HG03354 (cell line): ENCODE results near the gene ARHGEF37.
A peak's percentile ranks its signal among the peaks of the same experiment; 100 is the strongest.
"Not testable (repeated sequence)": the region's sequence is repeated elsewhere in the genome, so short reads cannot be mapped to it uniquely, and the experiment has no call there.

Source experiments
- ATAC-seq: cut with Tn5 transposase; IDR thresholded peaks from one replicate; pipeline ENCODE4 v1.9.1; 2021; ENCODE audit warnings: mild to moderate bottlenecking; ENCODE audit not compliant: unreplicated experiment, poor library complexity, severe bottlenecking

Gene ARHGEF37

DNA sequence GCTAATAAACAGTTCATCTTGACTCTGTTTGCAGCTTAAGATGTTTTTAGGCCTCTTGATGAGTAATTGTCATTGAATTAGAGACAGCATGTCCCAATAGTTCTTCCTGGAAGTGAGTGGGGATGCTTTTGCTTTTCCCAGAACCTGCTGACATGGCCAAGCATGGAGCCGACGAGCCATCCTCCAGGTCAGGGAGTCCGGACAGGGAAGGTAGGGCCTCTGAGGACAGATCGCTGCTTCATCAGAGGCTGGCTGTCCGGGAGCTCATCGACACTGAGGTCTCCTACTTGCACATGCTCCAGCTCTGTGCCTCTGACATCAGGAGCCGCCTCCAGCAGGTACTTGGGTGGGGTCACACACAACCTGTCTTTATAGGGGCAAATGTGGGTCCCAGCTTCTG, 16.3 kb downstream of the ARHGEF37 start:
- ATAC-seq, result no peak

- ATAC-seq, result not testable (repeated sequence)
These were observed 16.9 kb downstream of the ARHGEF37 start for GRCh38 chr5:149598234-149598633.

DNA sequence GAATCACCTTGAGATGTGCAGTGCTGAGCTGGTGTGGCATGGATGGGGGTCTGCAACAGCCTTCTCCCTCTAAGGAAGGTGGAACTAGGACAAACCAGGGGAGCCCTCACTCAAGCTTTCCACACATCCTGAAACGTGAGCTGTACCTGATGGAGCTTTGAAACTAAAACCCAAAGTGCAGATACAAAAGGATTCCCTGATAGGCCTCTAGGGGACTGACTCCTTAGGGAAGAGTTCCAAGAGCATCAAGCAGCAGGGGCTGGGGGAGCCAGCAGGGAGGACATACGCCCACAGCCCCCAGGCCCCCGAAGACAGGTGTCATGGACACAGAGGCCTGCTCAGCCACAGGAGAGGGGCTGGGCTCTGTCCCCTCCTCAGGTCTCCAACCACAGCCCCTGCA, 17.7 kb downstream of the ARHGEF37 start:
- ATAC-seq, result no peak

- ATAC-seq, result no peak
These were observed 18.1 kb downstream of the ARHGEF37 start for GRCh38 chr5:149599375-149599774.

GRCh38 chr5:149600932-149601331, 19.6 kb downstream of the ARHGEF37 start:
- no peak for ATAC-seq

GRCh38 chr5:149603210-149603609, 21.9 kb downstream of the ARHGEF37 start:
- no peak for ATAC-seq

- ATAC-seq, result no peak
These were observed 22.6 kb downstream of the ARHGEF37 start for GRCh38 chr5:149603920-149604319.

DNA sequence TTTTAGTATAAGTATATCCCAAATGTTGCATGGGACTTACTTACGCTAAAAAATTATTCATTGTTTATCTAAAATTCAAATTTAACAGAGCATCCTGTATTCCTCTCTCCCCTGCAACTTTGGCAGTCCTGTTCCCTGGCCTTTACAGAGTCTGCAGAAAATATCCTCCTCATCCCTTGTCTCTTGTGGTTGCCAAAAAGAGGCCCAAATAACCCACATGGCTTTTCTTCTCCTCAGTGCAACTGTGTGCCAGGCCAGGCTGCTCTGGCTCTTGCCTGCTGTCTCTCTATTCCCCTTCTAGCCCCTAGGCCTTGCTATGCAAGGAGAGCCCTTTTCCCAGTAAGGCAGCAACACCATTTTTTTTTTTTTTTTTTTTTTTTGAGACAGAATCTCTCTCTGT, 23.0 kb downstream of the ARHGEF37 start:
- ATAC-seq, result no peak

- ATAC-seq, result no peak
These were observed 24.2 kb downstream of the ARHGEF37 start for GRCh38 chr5:149605354-149605997.

DNA sequence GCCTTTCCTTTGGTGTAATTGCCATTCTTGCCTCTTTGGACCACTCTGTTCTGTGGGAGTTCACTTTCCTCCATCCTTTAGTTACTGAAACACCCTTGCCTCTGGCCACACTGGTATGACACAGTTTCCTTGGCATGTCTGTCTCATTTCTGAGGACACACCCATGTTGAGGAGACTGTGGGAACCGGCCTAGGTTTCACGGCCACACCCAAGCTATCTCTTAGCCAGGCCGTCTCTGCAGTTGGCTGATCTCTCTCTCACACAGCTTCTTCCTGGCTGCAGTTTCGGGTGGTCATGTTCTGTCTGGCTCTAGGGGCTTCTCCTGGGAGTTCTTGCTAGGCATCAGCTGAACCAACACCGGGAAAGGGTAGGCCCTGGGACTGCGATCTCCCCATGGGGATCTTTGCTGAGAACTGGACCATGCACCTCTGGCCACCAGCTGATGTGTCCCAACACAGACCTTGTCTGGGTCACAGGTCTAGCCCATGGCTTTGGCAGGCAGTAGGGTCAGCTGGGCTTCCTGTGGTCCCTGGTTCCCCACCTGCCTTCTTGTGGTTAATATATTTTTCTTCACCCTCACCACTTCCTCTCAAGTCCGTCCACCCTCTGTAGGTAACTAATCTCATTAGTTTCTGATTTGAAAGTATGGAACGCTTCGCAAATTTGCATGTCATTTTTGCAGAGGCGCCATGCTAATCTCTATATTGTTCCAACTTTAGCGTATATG, 24.9 kb downstream of the ARHGEF37 start:
- peak; percentile 95 for ATAC-seq

DNA sequence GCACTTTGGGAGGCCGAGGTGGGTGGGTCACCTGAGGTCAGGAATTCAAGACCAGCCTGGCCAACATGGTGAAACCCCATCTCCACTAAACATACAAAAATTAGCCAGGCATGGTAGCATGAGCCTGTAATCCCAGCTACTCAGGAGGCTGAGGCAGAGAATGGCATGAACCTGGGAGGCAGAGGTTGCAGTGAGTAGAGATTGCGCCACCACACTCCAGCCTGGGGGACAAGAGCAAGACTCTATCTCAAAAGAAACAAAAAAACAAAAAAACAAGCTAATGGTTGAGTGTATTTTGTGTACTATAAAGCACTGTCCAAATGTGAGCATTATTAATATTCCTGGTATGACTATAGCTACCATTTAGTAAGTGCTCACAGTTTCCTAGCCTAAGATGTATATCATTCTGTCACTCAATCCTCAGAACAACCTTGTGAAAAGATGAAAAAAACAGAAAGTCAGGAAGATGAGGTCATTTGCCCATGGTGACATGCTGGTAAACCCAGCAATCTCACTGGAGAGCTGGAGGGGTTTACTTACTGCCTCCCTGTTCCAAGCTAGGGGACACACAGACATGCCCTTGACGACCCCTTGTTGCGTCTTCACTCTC, 27.7 kb downstream of the ARHGEF37 start:
- ATAC-seq, result no peak

DNA sequence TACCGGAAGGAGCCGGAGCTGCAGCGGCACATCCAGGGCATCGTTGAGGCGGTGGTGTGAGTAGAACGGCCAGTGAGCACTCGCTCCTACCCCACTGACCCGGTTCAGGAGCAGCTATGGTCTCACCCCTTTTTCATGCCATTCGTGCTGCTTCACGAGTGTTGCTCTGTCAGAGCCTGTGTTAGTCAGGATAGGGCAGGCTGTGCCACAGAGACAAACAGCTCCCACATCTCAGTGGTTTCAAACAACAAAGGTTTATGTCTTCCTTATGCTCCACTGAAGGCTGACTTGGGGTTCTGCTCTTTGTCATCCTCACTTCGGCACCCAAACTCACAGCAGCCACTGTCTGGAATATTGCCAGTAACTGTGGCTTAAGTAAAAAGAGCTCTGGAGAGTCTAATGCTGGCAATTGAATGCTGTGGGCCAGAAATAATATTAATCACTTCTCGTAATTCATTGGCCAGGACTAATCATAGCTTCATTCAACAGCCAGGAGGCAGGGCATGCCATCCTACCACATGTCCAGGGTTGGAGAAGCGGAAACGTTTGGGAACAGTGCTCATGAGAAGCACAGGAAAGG, 28.4 kb downstream of the ARHGEF37 start:
- no peak for ATAC-seq

GRCh38 chr5:149610589-149611255, 29.4 kb downstream of the ARHGEF37 start:
- no peak for ATAC-seq

- no peak for ATAC-seq
These were observed 30.0 kb downstream of the ARHGEF37 start for GRCh38 chr5:149611326-149611725.

- ATAC-seq, result no peak
These were observed 33.0 kb downstream of the ARHGEF37 start for GRCh38 chr5:149614034-149614907.

GRCh38 chr5:149615976-149616375, 34.7 kb downstream of the ARHGEF37 start:
- ATAC-seq, result no peak

GRCh38 chr5:149616727-149617285, 35.5 kb downstream of the ARHGEF37 start:
- ATAC-seq, result peak; percentile 82

DNA sequence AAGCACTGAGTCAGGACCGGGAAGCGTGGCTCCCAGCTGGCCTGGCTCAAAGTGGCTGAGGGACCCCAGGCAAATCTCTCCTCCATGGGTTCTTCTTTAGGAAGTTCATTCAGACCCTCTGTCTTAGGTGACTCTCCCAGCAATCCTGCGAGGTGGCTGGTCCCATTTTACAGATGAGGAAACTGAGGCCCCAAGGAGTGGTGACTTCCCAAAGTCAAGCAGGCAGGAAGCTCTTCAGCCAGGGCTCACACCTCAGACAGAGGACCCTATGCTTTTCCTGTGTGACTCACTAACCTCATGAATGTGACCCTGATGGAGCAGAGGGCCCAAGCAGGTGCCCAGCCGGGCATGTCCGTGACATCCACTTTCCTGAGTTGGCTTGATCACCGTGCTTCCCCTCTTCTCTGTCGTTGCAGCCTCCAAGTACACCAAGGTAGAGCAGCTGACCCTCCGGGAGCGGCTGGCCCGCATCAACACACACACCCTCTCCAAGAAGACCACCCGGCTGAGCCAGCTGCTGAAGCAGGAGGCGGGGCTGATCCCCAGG, 36.5 kb downstream of the ARHGEF37 start:
- ATAC-seq, result no peak
